Gastroesophageal sphincter (tissue), 4 donors: ENCODE results near the gene MTFP1. TPM values are rescaled to one million over a fixed set of nuclear protein-coding genes. Genes with fewer than 3 reads are reported as not detected.

Experiments
- ATAC-seq: fragments of 150-250 bp; one replicate; pipeline ENCODE4 v1.9.1; 2016; ENCODE audit warnings: mild to moderate bottlenecking, moderate library complexity
- H3K27ac ChIP-seq, 4 donors: fragments of 200-600 bp; sonication (generic) in 3 of 4; 1 replicate in 3 of 4; 2 replicates in 1 of 4; pipeline ENCODE4 v1.5.1; 2016 to 2019
- H3K27me3 ChIP-seq: fragments of 200-600 bp; sonication (generic); one replicate; pipeline ENCODE4 v1.5.1; 2019
- H3K36me3 ChIP-seq, 2 donors: fragments of 200-600 bp; sonication (generic); one replicate each; pipeline ENCODE4 v1.5.1; 2019; ENCODE audit warnings: control low read depth in 1 of 2
- H3K4me1 ChIP-seq, 3 donors: fragments of 200-600 bp; sonication (generic); 1 replicate in 2 of 3; 2 replicates in 1 of 3; pipeline ENCODE4 v1.5.1; 2016 to 2019; ENCODE audit warnings: control low read depth in 2 of 3
- H3K4me3 ChIP-seq, 2 donors: fragments of 200-600 bp; sonication (generic); one replicate each; pipeline ENCODE4 v1.5.1; 2019; ENCODE audit warnings: mild to moderate bottlenecking in 1 of 2, moderate library complexity in 1 of 2
- H3K9me3 ChIP-seq, 3 donors: fragments of 200-600 bp; sonication (generic); one replicate each; pipeline ENCODE4 v1.5.1; 2017 to 2019; ENCODE audit warnings: control low read depth in 2 of 3
- EP300 ChIP-seq: sonication (generic); formaldehyde crosslinking; IDR thresholded peaks from one replicate; pipeline ENCODE4 v1.6.1; 2017; ENCODE audit warnings: antibody characterized with exemption, mild to moderate bottlenecking
- POLR2A ChIP-seq, 2 donors: fragments of 450-650 bp; IDR thresholded peaks; one replicate each; pipeline ENCODE4 v1.6.1; 2017; ENCODE audit warnings: antibody characterized with exemption in 2 of 2, mild to moderate bottlenecking in 2 of 2, moderate library complexity in 1 of 2
- POLR2AphosphoS5 ChIP-seq: sonication (generic); formaldehyde crosslinking; IDR thresholded peaks from one replicate; pipeline ENCODE4 v1.6.1; 2017; ENCODE audit warnings: antibody characterized with exemption
- WGBS, 2 donors: methylation state at CpG; one replicate each; pipeline ENCODE4 v1.1.5; 2018; ENCODE audit warnings: low coverage in 1 of 2; 5-methylcytosine and 5-hydroxymethylcytosine counted together
- total RNA-seq, 4 donors: library from RNA; depleted of rRNA; stranded (reverse); fragments of >200 nt; gene quantifications; one replicate each; pipeline ENCODE4 v1.1.0, GENCODE V29; 2016
- TF ChIP-seq, protein P1 (sequence below), 4 experiments: fragments of 200-600 bp in 2 of 4; fragments of 450-650 bp in 2 of 4; sonication (generic) in 1 of 4; IDR thresholded peaks; one replicate each; pipeline ENCODE4 v1.5.1; 2017 to 2019; ENCODE audit warnings: antibody characterized with exemption in 4 of 4, mild to moderate bottlenecking in 2 of 4, moderate library complexity in 2 of 4

Gene MTFP1
- total RNA-seq, 4 donors from 2014 or later = 1.1 to 10.3 (median 6.3) TPM

DNA sequence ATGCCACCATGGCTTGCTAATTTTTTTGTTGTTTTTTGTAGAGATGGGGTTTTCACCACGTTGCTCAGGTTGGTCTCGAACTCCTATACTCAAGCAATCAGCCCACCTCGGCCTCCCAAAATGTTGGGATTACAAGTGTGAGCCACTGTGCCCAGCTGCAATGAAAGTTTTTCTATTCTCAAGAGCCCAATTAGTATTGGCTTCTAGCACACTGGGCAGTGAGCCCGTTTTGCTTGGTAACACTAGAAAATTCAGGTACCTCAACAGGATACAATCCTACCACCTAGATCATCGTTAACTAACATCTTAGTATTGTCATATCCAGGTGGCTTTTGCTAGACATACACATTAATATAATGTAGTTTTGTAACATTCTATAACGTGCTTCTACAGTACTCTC, 27.3 kb downstream of the MTFP1 start:
- WGBS, 2 donors = 59 to 77% methylated on average over 3 to 6 of the region's 6 CpGs
- no peak for ATAC-seq
- no peaks in the 10 kb centered on the region for H3K4me1 ChIP-seq

DNA sequence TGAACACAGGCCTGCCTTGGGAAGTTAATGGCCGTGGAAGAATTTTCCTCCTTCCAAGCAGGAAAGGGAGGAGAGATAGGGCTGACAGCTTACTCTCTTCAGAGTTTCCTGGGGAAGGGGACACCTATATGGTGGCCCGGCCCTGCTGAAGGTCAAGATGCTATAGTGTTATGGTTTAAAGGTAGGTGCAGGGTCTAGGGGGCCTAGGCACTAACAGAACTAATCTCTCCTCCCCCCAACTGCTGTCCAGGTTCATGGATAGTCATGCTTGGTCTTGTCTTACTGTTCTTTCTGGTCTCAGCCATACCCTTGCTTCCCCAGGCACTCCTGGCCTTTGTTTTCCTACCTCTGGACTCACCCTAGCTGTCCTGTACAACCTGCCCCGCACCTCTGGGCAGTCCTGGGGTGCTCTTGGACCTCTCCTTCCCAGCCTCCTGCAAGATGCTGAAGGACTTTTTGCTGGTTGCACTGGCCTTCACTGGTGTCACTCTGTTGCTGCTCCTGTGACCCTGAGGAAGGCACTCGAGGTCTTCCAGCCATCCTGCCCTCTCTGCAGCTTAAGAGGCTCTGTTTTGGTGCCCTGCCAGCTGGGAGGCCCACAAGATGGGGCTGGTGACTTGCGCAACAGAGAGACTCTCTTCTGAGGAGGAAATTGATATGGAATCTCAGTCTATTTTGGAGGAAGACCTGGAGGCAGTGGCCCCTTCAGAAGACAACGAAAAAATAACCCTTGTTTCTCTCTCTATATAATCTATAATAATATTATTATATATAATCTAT, 28.4 kb downstream of the MTFP1 start:
- no peaks in the 10 kb centered on the region for H3K4me1 ChIP-seq
- WGBS, 2 donors = 44 to 52% methylated on average over 1 to 4 of the region's 6 CpGs
- H3K9me3 ChIP-seq = no peaks in the 10 kb centered on the region
- TF ChIP-seq EP300 = no peak
- no peaks in the 10 kb centered on the region for H3K36me3 ChIP-seq
- H3K4me3 ChIP-seq = no peak overlapping the region
- no peak overlapping the region for H3K27ac ChIP-seq
- H3K27me3 ChIP-seq = peaks cover 19% of the 10 kb centered on the region
- no peak for ATAC-seq

More for the DNA sequence above, 27.3 kb downstream of the MTFP1 start:
- H3K27me3 ChIP-seq = peaks cover 12% of the 10 kb centered on the region
- H3K9me3 ChIP-seq = no peaks in the 10 kb centered on the region
- TF ChIP-seq POLR2AphosphoS5 (no peak), POLR2A (IDR thresholded peaks at IDR 0.05) (no peak)
- H3K36me3 ChIP-seq = no peaks in the 10 kb centered on the region
- no peak overlapping the region for H3K4me3 ChIP-seq
- no peak overlapping the region for H3K27ac ChIP-seq

- TF ChIP-seq POLR2A (IDR thresholded peaks at IDR 0.05) (no peak), POLR2AphosphoS5 (no peak), EP300 (no peak)
- TF ChIP-seq, protein P1, sequence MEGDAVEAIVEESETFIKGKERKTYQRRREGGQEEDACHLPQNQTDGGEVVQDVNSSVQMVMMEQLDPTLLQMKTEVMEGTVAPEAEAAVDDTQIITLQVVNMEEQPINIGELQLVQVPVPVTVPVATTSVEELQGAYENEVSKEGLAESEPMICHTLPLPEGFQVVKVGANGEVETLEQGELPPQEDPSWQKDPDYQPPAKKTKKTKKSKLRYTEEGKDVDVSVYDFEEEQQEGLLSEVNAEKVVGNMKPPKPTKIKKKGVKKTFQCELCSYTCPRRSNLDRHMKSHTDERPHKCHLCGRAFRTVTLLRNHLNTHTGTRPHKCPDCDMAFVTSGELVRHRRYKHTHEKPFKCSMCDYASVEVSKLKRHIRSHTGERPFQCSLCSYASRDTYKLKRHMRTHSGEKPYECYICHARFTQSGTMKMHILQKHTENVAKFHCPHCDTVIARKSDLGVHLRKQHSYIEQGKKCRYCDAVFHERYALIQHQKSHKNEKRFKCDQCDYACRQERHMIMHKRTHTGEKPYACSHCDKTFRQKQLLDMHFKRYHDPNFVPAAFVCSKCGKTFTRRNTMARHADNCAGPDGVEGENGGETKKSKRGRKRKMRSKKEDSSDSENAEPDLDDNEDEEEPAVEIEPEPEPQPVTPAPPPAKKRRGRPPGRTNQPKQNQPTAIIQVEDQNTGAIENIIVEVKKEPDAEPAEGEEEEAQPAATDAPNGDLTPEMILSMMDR (IDR thresholded peaks at IDR 0.05) = no peak
- Histone ChIP-seq H3K4me3 (no peak overlapping the region), H3K9me3 (no peaks in the 10 kb centered on the region), H3K4me1 (no peaks in the 10 kb centered on the region), H3K27ac (no peak overlapping the region), H3K36me3 (no peaks in the 10 kb centered on the region), H3K27me3 (peaks cover 33% of the 10 kb centered on the region)
- ATAC-seq = no peak
- 76 to 97% methylated on average over 3 to 5 of the region's 8 CpGs for WGBS, 2 donors
Observed at GRCh38 chr22:30455075-30455840, 29.7 kb downstream of the MTFP1 start.

DNA sequence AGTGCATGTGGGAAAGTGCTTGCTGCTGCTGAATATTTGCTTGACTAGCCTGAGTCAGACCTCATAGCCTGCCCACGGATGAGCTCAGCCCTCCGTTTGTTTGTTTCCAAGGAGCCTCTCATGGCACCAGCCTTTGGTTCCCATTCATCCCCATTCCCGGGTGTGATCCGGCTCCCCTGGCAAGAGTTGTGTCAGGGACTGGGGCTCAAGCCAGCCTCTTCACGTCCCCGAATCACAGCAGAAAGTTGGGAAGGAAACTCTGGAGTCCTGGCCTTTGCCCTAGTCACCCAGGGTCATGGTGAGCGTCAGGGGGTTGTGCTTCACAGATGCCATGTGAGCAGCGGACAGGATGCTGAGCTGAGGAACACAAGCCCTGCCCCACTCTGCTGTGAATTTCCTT, 32.4 kb downstream of the MTFP1 start:
- TF ChIP-seq POLR2A (IDR thresholded peaks at IDR 0.05) = no peak
- no peak for TF ChIP-seq EP300
- TF ChIP-seq, protein P1 (IDR thresholded peaks at IDR 0.05) = no peak
- TF ChIP-seq POLR2AphosphoS5 = no peak
- Histone ChIP-seq H3K4me1 (no peaks in the 10 kb centered on the region), H3K36me3 (no peaks in the 10 kb centered on the region), H3K9me3 (no peaks in the 10 kb centered on the region), H3K4me3 (no peak overlapping the region), H3K27me3 (peaks cover 33% of the 10 kb centered on the region), H3K27ac (no peak overlapping the region)
- 20 to 60% methylated on average over 1 to 2 of the region's 8 CpGs for WGBS, 2 donors
- ATAC-seq = no peak

- no peaks in the 10 kb centered on the region for H3K9me3 ChIP-seq
- ATAC-seq = no peak
- H3K27ac ChIP-seq = no peak overlapping the region
- TF ChIP-seq, protein P1 (IDR thresholded peaks at IDR 0.05) = no peak
- TF ChIP-seq POLR2AphosphoS5 = no peak
- no peak for TF ChIP-seq POLR2A (IDR thresholded peaks at IDR 0.05)
- no peak for TF ChIP-seq EP300
- no peak overlapping the region for H3K4me3 ChIP-seq
- WGBS, 2 donors = 31 to 45% methylated on average over 3 to 4 of the region's 4 CpGs
- peaks cover 33% of the 10 kb centered on the region for H3K27me3 ChIP-seq
- H3K4me1 ChIP-seq = no peaks in the 10 kb centered on the region
- no peaks in the 10 kb centered on the region for H3K36me3 ChIP-seq
Observed at GRCh38 chr22:30459181-30460052, 33.8 kb downstream of the MTFP1 start.
